Measurements from ENCODE around the gene CKM. TPM values are rescaled to one million over a fixed set of nuclear protein-coding genes. Genes with fewer than 3 reads are reported as not detected.

CKM gene
- total and polyA plus RNA-seq, 2 donors (not counting 3 experiments of a cell fraction or from before 2014, with no cell fraction given), result not detected

GRCh38 chr19:45364696-45365095, 42.0 kb upstream of the CKM start:
- Histone ChIP-seq H4K20me1 (replicated peaks; ENCODE audit: control insufficient read depth, extremely low read depth, insufficient read depth, low read length) (no peaks in the 10 kb centered on the region), H3K9ac (replicated peaks; ENCODE audit: extremely low read depth, insufficient read depth, low read length) (no peak overlapping the region), H3K9me3 (replicated peaks; ENCODE audit: control insufficient read depth, insufficient read depth, low read length) (no peaks in the 10 kb centered on the region), H3K27me3 (ENCODE audit: control insufficient read depth in 2 of 2, insufficient read depth in 2 of 2, low read length in 2 of 2) (no peaks in the 10 kb centered on the region), H3K9me1 (replicated peaks; ENCODE audit: control insufficient read depth, extremely low read depth, insufficient read depth, low read length) (no peaks in the 10 kb centered on the region), H3K79me2 (ENCODE audit: control insufficient read depth, insufficient read depth, low read length) (peaks cover 13% of the 10 kb centered on the region), H3K4me3 (replicated peaks in 1 of 3; ENCODE audit: insufficient read depth in 1 of 3, low read depth in 1 of 3, low read length in 3 of 3) (no peak overlapping the region), H2AFZ (ENCODE audit: low read depth, low read length) (no peak overlapping the region), H3K4me1 (ENCODE audit: control insufficient read depth, extremely low read depth, insufficient read depth, low read length) (peaks cover 5% of the 10 kb centered on the region), H3K4me2 (ENCODE audit: insufficient read depth, low read length) (no peak overlapping the region), H3K36me3 (ENCODE audit: control insufficient read depth in 2 of 2, extremely low read depth in 1 of 2, insufficient read depth in 2 of 2, low read length in 2 of 2) (peaks cover 3 to 17% of the 10 kb centered on the region in 2 experiments), H3K27ac (ENCODE audit: insufficient read depth, low read depth, low read length) (no peak overlapping the region)
- DNase-seq (ENCODE audit: low read depth, low spot score), result no peak
- TF ChIP-seq EZH2 (IDR thresholded peaks at IDR 0.05; ENCODE audit: borderline replicate concordance, low read depth, low read length, severe bottlenecking), result no peak
- no peak for TF ChIP-seq MAX (IDR thresholded peaks at IDR 0.05; ENCODE audit: insufficient read depth, insufficient read length)
- no peak for TF ChIP-seq CTCF (IDR thresholded peaks at IDR 0.05; ENCODE audit: extremely low read depth in 1 of 2, insufficient read depth in 1 of 2, low read depth in 1 of 2, low read length in 2 of 2)
- no peak for TF ChIP-seq MYC (IDR thresholded peaks at IDR 0.05; ENCODE audit: low read depth, low read length)
- TF ChIP-seq FOS (IDR thresholded peaks at IDR 0.05; ENCODE audit: borderline replicate concordance, insufficient read depth, low read length), result no peak
- TF ChIP-seq POLR2AphosphoS5 (IDR thresholded peaks at IDR 0.05; ENCODE audit: insufficient read depth, low read depth, low read length), result no peak
- TF ChIP-seq GATA2 (IDR thresholded peaks at IDR 0.05; ENCODE audit: insufficient read depth, insufficient read length, low read depth, low read length), result no peak
- TF ChIP-seq POLR2A (IDR thresholded peaks at IDR 0.05; ENCODE audit: low read depth, low read length), result no peak
- no peak for TF ChIP-seq JUN (IDR thresholded peaks at IDR 0.05; ENCODE audit: borderline replicate concordance, insufficient read depth, insufficient read length, low read depth)
- BruUV-seq (replicated peaks), result no TSS peak
- ChIA-PET CTCF (no interaction called here), POLR2A (no interaction called here)
- dilution Hi-C loops (cut with MboI; ENCODE audit: extremely low pct_ligation_motif_present, low sequenced_read_pairs) (no loop called here), intact Hi-C loops (cut with micrococcal nuclease) (no loop called here)
- no peak for FAIRE-seq
